Measurements from ENCODE around the gene UFC1. TPM values are rescaled to one million over a fixed set of nuclear protein-coding genes. Genes with fewer than 3 reads are reported as not detected.

UFC1 gene
- total and polyA plus RNA-seq, 2 of the 13 experiments (the other 11 are each of a cell fraction or from before 2014, with no cell fraction given), result 72.8 to 85.2 TPM

DNA sequence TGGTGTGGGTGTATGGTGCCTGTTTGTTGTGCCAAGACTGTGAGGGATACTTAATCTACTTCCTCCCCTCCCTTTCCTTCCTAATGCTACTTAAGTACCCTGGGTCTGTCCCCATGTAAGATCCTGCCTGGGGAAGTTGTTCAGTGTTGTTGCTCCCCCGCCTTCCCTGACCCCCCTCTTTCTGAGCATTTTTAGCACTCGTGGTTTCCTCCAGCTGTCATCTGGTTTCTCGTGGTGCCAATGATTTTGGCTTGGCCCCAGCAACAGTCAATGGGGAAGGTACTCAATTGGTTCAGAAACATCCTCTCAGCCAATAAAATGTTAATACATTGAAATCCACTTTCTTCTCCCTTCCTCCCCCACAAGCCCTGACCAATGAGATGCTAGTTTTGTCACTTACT, 31.5 kb downstream of the UFC1 start:
- Histone ChIP-seq H3K27ac (ENCODE audit: extremely low read length, insufficient read depth, low read length) (no peak overlapping the region), H3K4me3 (replicated peaks in 1 of 3; ENCODE audit: insufficient read depth in 1 of 3, low read depth in 2 of 3, low read length in 3 of 3) (no peak overlapping the region)
- in situ Hi-C loops (cut with HindIII; ENCODE audit: extremely low pct_ligation_motif_present, low pct_unique_long_range_greater_than_20kb), result no loop called here

DNA sequence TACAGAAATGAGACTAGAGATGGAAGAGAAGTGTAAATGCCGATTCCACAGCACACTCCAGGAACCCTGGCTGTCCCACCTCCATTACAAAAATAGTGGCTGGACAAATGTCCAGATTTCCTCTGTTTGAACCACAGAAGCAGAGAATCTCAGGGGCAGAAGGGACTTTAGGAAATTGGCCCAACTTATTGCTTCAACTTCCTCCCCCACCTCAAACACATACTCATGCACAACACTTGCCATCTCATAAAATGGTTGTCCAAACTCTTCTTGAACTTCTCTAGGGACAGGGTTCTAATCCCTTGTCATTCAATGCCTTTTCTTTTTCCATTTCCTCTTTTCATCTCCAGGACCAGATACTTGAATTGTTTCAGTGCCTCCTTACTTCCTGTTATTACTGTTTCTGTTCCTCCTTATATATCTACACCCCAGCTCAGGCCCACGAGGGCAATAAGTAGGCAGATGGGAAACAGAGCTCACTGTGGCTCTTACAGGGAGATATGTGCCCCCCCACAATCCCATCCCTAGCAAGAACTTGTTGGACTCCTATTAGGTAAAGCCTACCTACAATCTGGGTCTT, 32.0 kb downstream of the UFC1 start:
- H2AFZ ChIP-seq (ENCODE audit: low read length), result no peak overlapping the region
- no peaks in the 10 kb centered on the region for H3K9me3 ChIP-seq (ENCODE audit: low read length)
- no peak overlapping the region for H3K27ac ChIP-seq (ENCODE audit: extremely low read length, insufficient read depth, low read length)
- no peaks in the 10 kb centered on the region for H3K27me3 ChIP-seq (ENCODE audit: control insufficient read depth in 1 of 2, insufficient read depth in 2 of 2, low read length in 2 of 2)
- no peak overlapping the region for H3K4me3 ChIP-seq (replicated peaks in 1 of 3; ENCODE audit: insufficient read depth in 1 of 3, low read depth in 2 of 3, low read length in 3 of 3)
- DNase-seq (ENCODE audit: low spot score) (no peak), FAIRE-seq (no peak), ATAC-seq (no peak)
- no peak overlapping the region for H3K9ac ChIP-seq (ENCODE audit: insufficient read depth, low read depth, low read length)
- H3K79me2 ChIP-seq (ENCODE audit: insufficient read depth, low read length), result no peaks in the 10 kb centered on the region
- ChIA-PET POLR2A (interaction anchor here (1.0 kb wide), 1 partner anchor 9 kb away, joined by 4 read pairs; no protein-coding TSS in a partner anchor), CTCF (ENCODE audit: low intra/inter-chr PET ratio, low total read pairs) (no interaction called here)
- intact Hi-C loops (cut with micrococcal nuclease; ENCODE audit: unreplicated experiment), result no loop called here
- H3K4me1 ChIP-seq (ENCODE audit: insufficient read depth, low read length), result peaks cover 9% of the 10 kb centered on the region
- no peaks in the 10 kb centered on the region for H3K36me3 ChIP-seq (replicated peaks in 1 of 2; ENCODE audit: control insufficient read depth in 1 of 2, insufficient read depth in 2 of 2, low read length in 2 of 2)
- in situ Hi-C loops (cut with HindIII; ENCODE audit: extremely low pct_ligation_motif_present, low pct_unique_long_range_greater_than_20kb), result no loop called here
- TF ChIP-seq ZNF878 (CRISPR knock-in tag; IDR thresholded peaks at IDR 0.05), result no peak
- TF ChIP-seq EED (CRISPR knock-in tag; IDR thresholded peaks at IDR 0.05), result no peak
- no peak for TF ChIP-seq SP5 (CRISPR knock-in tag; IDR thresholded peaks at IDR 0.05; ENCODE audit: borderline replicate concordance, low read depth)
- TF ChIP-seq ZNF20 (CRISPR knock-in tag; IDR thresholded peaks at IDR 0.05), result no peak
- TF ChIP-seq, protein P1, sequence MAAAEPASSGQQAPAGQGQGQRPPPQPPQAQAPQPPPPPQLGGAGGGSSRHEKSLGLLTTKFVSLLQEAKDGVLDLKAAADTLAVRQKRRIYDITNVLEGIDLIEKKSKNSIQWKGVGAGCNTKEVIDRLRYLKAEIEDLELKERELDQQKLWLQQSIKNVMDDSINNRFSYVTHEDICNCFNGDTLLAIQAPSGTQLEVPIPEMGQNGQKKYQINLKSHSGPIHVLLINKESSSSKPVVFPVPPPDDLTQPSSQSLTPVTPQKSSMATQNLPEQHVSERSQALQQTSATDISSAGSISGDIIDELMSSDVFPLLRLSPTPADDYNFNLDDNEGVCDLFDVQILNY (CRISPR knock-in tag; conservative IDR thresholded peaks at IDR 0.05), result no peak
- no peak for TF ChIP-seq GZF1 (CRISPR knock-in tag; IDR thresholded peaks at IDR 0.05)
- TF ChIP-seq ZFP90 (CRISPR knock-in tag; IDR thresholded peaks at IDR 0.05; ENCODE audit: borderline replicate concordance), result no peak
- TF ChIP-seq ZFY (CRISPR knock-in tag; IDR thresholded peaks at IDR 0.05), result no peak
- TF ChIP-seq, protein P2, sequence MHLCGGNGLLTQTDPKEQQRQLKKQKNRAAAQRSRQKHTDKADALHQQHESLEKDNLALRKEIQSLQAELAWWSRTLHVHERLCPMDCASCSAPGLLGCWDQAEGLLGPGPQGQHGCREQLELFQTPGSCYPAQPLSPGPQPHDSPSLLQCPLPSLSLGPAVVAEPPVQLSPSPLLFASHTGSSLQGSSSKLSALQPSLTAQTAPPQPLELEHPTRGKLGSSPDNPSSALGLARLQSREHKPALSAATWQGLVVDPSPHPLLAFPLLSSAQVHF (CRISPR knock-in tag; IDR thresholded peaks at IDR 0.05), result no peak
- no peak for TF ChIP-seq TRIM24 (CRISPR knock-in tag; IDR thresholded peaks at IDR 0.05)
- no peak for TF ChIP-seq ZNF570 (CRISPR knock-in tag; IDR thresholded peaks at IDR 0.05; ENCODE audit: borderline replicate concordance)
- TF ChIP-seq ZNF34 (CRISPR knock-in tag; IDR thresholded peaks at IDR 0.05; ENCODE audit: borderline replicate concordance), result no peak
- BruUV-seq (replicated peaks), result no TSS peak
- H4K20me1 ChIP-seq (ENCODE audit: insufficient read depth, low read length), result no peaks in the 10 kb centered on the region
- WGBS (ENCODE audit: low lambda C conversion rate), result 2% methylated on average over 2 of the region's 2 CpGs
- no peak overlapping the region for H3K4me2 ChIP-seq (ENCODE audit: low read depth, low read length)

More for the DNA sequence above, 31.5 kb downstream of the UFC1 start:
- H3K4me1 ChIP-seq (ENCODE audit: insufficient read depth, low read length), result peaks cover 9% of the 10 kb centered on the region
- H3K9ac ChIP-seq (ENCODE audit: insufficient read depth, low read depth, low read length), result no peak overlapping the region
- H3K9me3 ChIP-seq (ENCODE audit: low read length), result no peaks in the 10 kb centered on the region
- H4K20me1 ChIP-seq (ENCODE audit: insufficient read depth, low read length), result no peaks in the 10 kb centered on the region
- ATAC-seq, result no peak
- FAIRE-seq, result no peak
- no peaks in the 10 kb centered on the region for H3K79me2 ChIP-seq (ENCODE audit: insufficient read depth, low read length)
- H3K4me2 ChIP-seq (ENCODE audit: low read depth, low read length), result no peak overlapping the region
- no peaks in the 10 kb centered on the region for H3K27me3 ChIP-seq (ENCODE audit: control insufficient read depth in 1 of 2, insufficient read depth in 2 of 2, low read length in 2 of 2)
- 22% methylated on average over 3 of the region's 3 CpGs for WGBS (ENCODE audit: low lambda C conversion rate)
- no peaks in the 10 kb centered on the region for H3K36me3 ChIP-seq (replicated peaks in 1 of 2; ENCODE audit: control insufficient read depth in 1 of 2, insufficient read depth in 2 of 2, low read length in 2 of 2)
- ChIA-PET CTCF (ENCODE audit: low intra/inter-chr PET ratio, low total read pairs) (no interaction called here), POLR2A (interaction anchor here (1.0 kb wide), 1 partner anchor 9 kb away, joined by 4 read pairs; no protein-coding TSS in a partner anchor)
- no peak overlapping the region for H2AFZ ChIP-seq (ENCODE audit: low read length)
- intact Hi-C loops (cut with micrococcal nuclease; ENCODE audit: unreplicated experiment), result no loop called here
- BruUV-seq (replicated peaks), result no TSS peak
- DNase-seq (ENCODE audit: low spot score), result no peak
- TF ChIP-seq ZNF335 (CRISPR knock-in tag; IDR thresholded peaks at IDR 0.05) (no peak), MIER3 (CRISPR knock-in tag; IDR thresholded peaks at IDR 0.05; ENCODE audit: borderline replicate concordance) (no peak), ZNF441 (CRISPR knock-in tag; IDR thresholded peaks at IDR 0.05; ENCODE audit: borderline replicate concordance) (no peak), SRSF9 (IDR thresholded peaks at IDR 0.05; ENCODE audit: borderline replicate concordance, insufficient read depth, low read depth, low read length, poor library complexity, severe bottlenecking) (no peak), ZNF3 (CRISPR knock-in tag; IDR thresholded peaks at IDR 0.05) (no peak)

All from HepG2 (cell line).